HG03558 (cell line): ENCODE data around the gene DLL4.

Experiments used
- ATAC-seq: cut with Tn5 transposase; IDR thresholded peaks from one replicate; pipeline ENCODE4 v1.9.1; 2021; ENCODE audit warnings: moderate number of reproducible peaks; ENCODE audit not compliant: unreplicated experiment; ENCODE audit errors: extremely low read depth

The DLL4 gene

DNA sequence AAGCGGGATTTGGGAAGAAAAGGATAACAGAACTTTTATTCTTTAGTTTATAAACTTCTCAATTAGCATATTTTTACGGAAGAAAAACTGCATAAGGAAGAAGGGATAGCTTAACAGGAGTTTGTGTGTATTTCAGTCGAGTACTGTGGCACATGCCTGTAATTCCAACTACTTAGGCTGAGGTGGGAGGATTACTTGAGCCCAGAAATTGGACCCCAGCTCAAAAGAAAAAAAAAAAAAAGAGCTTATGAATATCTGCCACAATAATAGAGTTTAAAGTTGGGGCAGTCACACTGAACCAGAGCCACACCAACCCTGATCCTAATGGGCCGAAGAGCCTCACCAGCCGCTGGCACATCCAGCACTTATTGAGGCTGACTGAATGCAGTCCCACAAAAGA, 55.3 kb downstream of the DLL4 start:
- no peak for ATAC-seq

DNA sequence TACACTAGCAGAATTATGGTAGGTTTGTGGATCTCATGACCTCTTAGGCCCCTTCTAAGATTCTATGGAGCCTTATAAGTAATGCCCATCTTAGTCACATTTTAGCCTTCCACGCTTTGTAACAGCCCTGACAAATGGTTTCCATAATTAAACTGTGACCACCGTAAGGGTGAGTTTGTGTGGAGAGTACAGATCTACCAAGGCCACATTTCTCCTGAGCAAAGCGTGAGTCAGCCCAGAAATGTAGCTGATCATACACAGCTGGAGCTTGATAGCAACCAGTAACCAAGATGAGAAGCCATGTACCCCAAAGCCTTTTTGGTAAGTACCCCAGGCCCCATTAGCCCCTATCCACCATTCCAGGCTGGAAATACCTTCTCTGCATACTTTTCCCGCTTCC, 55.8 kb downstream of the DLL4 start:
- no peak for ATAC-seq

- no peak for ATAC-seq
These were observed 56.6 kb downstream of the DLL4 start for GRCh38 chr15:40985541-40986330.

GRCh38 chr15:40986820-40987219, 57.7 kb downstream of the DLL4 start:
- no peak for ATAC-seq

DNA sequence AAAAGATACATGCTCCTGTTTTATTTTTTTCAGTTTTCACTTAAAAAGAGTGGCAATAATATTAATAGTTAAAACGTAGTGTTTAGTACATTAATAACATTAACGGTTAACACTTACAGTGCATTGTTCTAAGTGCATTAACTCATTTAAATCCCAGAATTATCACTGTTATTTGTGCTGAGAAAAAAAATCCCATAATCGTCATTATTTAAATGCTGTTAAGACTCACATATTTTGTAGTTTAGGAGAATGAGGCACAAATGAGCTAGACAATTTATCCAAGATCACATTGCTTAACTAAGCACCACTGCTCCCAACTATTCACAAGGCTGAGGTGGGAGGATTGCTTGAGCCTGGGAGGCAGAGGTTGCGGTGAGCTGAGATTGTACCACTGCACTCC, 59.0 kb downstream of the DLL4 start:
- no peak for ATAC-seq
